IMR-90 (cell line): ENCODE results near the gene PPP1R37.

Experiments used
- POLR2A ChIP-seq: IDR thresholded peaks from 2 replicates; pipeline ENCODE4 v1.6.1; 2012; ENCODE audit warnings: mild to moderate bottlenecking, low read depth, low read length
- TF ChIP-seq, protein P1 (sequence below): conservative IDR thresholded peaks from 2 replicates; pipeline ENCODE4 v1.5.1; 2012; ENCODE audit warnings: mild to moderate bottlenecking, low read depth, low read length, improper control_type of control experiment

DNA sequence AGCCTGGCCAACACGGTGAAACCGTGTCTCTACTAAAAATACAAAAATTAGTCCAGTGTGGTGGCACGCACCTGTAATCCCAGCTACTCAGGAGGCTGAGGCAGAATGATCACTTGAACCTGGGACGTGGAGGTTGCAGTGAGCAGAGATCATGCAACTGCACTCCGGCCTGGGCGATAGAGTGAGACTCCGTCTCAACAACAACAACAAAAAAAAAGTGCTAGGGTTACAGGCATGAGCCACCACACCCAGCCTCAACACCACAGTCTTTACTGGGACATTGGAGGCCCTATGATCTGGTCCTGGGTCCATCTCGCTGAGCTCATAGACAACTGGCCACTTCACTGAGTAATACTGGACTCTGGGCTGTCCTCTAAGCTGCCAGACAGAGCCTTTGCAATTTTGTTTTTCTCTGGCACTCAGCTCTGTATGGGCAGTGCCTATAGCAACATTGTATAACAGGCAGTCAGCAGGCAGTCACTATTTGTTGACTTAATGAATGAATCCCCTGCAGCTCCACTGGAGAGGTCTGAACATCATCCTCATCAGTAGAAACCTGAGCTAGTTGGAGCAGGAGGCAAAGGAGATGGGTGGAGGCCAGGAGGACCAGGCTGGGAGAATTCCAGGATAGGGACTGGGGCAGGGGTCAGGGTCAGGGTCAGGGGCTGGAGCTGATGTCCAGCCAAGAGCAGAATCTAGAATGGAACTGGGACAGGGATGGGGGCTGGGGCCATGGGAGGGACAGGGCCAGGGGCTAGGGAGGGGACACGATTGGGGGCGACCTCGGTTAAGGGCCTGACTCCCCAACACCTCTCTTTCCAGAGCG lies 93.7 kb downstream of the PPP1R37 start:
- TF ChIP-seq POLR2A = no peak
- TF ChIP-seq, protein P1, sequence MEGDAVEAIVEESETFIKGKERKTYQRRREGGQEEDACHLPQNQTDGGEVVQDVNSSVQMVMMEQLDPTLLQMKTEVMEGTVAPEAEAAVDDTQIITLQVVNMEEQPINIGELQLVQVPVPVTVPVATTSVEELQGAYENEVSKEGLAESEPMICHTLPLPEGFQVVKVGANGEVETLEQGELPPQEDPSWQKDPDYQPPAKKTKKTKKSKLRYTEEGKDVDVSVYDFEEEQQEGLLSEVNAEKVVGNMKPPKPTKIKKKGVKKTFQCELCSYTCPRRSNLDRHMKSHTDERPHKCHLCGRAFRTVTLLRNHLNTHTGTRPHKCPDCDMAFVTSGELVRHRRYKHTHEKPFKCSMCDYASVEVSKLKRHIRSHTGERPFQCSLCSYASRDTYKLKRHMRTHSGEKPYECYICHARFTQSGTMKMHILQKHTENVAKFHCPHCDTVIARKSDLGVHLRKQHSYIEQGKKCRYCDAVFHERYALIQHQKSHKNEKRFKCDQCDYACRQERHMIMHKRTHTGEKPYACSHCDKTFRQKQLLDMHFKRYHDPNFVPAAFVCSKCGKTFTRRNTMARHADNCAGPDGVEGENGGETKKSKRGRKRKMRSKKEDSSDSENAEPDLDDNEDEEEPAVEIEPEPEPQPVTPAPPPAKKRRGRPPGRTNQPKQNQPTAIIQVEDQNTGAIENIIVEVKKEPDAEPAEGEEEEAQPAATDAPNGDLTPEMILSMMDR = no peak
